Muscle of leg (tissue), 11 donors: ENCODE results near the gene HEYL. TPM values are rescaled to one million over a fixed set of nuclear protein-coding genes. Genes with fewer than 3 reads are reported as not detected.

Experiments
- DNase-seq: peaks from one replicate; pipeline ENCODE4 v3.0.0; 2013
- H3K27ac ChIP-seq: one replicate; pipeline ENCODE4 v1.5.1; 2013; ENCODE audit warnings: mild to moderate bottlenecking, low read length, control low read depth
- H3K27me3 ChIP-seq: one replicate; pipeline ENCODE4 v1.6.1; 2013; ENCODE audit warnings: low read length; ENCODE audit not compliant: control insufficient read depth, insufficient read depth
- H3K36me3 ChIP-seq: one replicate; pipeline ENCODE4 v1.6.1; 2013; ENCODE audit warnings: low read length; ENCODE audit not compliant: control insufficient read depth, insufficient read depth
- H3K4me1 ChIP-seq: one replicate; pipeline ENCODE4 v1.6.1; 2013; ENCODE audit warnings: low read length; ENCODE audit not compliant: control insufficient read depth, insufficient read depth
- H3K4me3 ChIP-seq: one replicate; pipeline ENCODE4 v1.5.1; 2013; ENCODE audit warnings: low read length, control low read depth
- H3K9me3 ChIP-seq: replicated peaks from 2 replicates; pipeline ENCODE4 v1.6.1; 2013; ENCODE audit warnings: low read depth, low read length; ENCODE audit not compliant: control insufficient read depth
- WGBS: methylation state at CpG from one replicate; pipeline ENCODE4 v1.1.5; 2013; ENCODE audit warnings: missing lambda C conversion rate; ENCODE audit not compliant: insufficient coverage; 5-methylcytosine and 5-hydroxymethylcytosine counted together
- polyA plus RNA-seq, 8 donors: library from polyadenylated mRNA; unstranded; fragments of 120-200 nt; gene quantifications; one replicate each; pipeline versions ENCODE4 v1.2.1 to v1.2.3, GENCODE V29; 2013; ENCODE audit warnings: inconsistent platforms in 1 of 8, low replicate concordance in 1 of 8; ENCODE audit not compliant: insufficient read length in 8 of 8, insufficient read depth in 1 of 8
- total RNA-seq: library from RNA; stranded (reverse); fragments of 120-200 nt; gene quantifications from one replicate; pipeline ENCODE4 v1.2.4, GENCODE V29; 2013

The HEYL gene
- total and polyA plus RNA-seq, 9 donors, result 19.5 to 73.0 (median 59.3) TPM

GRCh38 chr1:39646232-39647081 is 7.0 kb upstream of the HEYL start:
- Histone ChIP-seq H3K4me1 (peaks cover 66% of the 10 kb centered on the region), H3K27ac (peak overlapping the region; percentile 96), H3K4me3 (no peak overlapping the region), H3K9me3 (no peaks in the 10 kb centered on the region), H3K27me3 (no peaks in the 10 kb centered on the region), H3K36me3 (no peaks in the 10 kb centered on the region)
- peak; percentile 97 for DNase-seq
- 13% methylated on average over 2 of the region's 12 CpGs for WGBS

- Histone ChIP-seq H3K4me3 (no peak overlapping the region), H3K4me1 (peaks cover 72% of the 10 kb centered on the region), H3K9me3 (no peaks in the 10 kb centered on the region), H3K27me3 (no peaks in the 10 kb centered on the region), H3K27ac (peak overlapping the region; percentile 63), H3K36me3 (no peaks in the 10 kb centered on the region)
- DNase-seq, result no peak
- WGBS, result 75% methylated on average over 2 of the region's 3 CpGs
These were observed 6.1 kb upstream of the HEYL start for GRCh38 chr1:39645411-39646043.

- H3K4me1 ChIP-seq, result peaks cover 74% of the 10 kb centered on the region
These were observed 4.3 kb upstream of the HEYL start for GRCh38 chr1:39643705-39644104.

GRCh38 chr1:39642796-39643195 is 3.4 kb upstream of the HEYL start:
- Histone ChIP-seq H3K27ac (peak overlapping the region; percentile 52), H3K36me3 (no peaks in the 10 kb centered on the region), H3K4me3 (no peak overlapping the region), H3K9me3 (no peaks in the 10 kb centered on the region), H3K27me3 (peaks cover 8% of the 10 kb centered on the region), H3K4me1 (peaks cover 67% of the 10 kb centered on the region)
- peak; percentile 39 for DNase-seq
- 71% methylated on average over 2 of the region's 4 CpGs for WGBS

More at GRCh38 chr1:39643705-39644104, 4.3 kb upstream of the HEYL start:
- H3K4me3 ChIP-seq, result no peak overlapping the region
- WGBS, result 94% methylated on average over 2 of the region's 3 CpGs
- peaks cover 8% of the 10 kb centered on the region for H3K27me3 ChIP-seq
- H3K9me3 ChIP-seq, result no peaks in the 10 kb centered on the region
- H3K36me3 ChIP-seq, result no peaks in the 10 kb centered on the region
- no peak overlapping the region for H3K27ac ChIP-seq
- DNase-seq, result no peak

GRCh38 chr1:39640861-39641260 is 1.4 kb upstream of the HEYL start:
- no peaks in the 10 kb centered on the region for H3K9me3 ChIP-seq
- H3K27me3 ChIP-seq, result peaks cover 8% of the 10 kb centered on the region
- peaks cover 55% of the 10 kb centered on the region for H3K4me1 ChIP-seq
- no peak overlapping the region for H3K4me3 ChIP-seq
- DNase-seq, result no peak
- H3K36me3 ChIP-seq, result no peaks in the 10 kb centered on the region
- WGBS, result 79% methylated on average over 7 of the region's 8 CpGs
- H3K27ac ChIP-seq, result no peak overlapping the region

GRCh38 chr1:39638965-39639304 is 508 bp downstream of the HEYL start:
- H3K4me1 ChIP-seq, result peaks cover 55% of the 10 kb centered on the region
- H3K9me3 ChIP-seq, result no peaks in the 10 kb centered on the region
- H3K27ac ChIP-seq, result no peak overlapping the region
- DNase-seq, result no peak
- WGBS, result 24% methylated on average over 2 of the region's 3 CpGs
- H3K36me3 ChIP-seq, result no peaks in the 10 kb centered on the region
- peaks cover 8% of the 10 kb centered on the region for H3K27me3 ChIP-seq
- peak overlapping the region; percentile 53 for H3K4me3 ChIP-seq

GRCh38 chr1:39637361-39637760 is 2.1 kb downstream of the HEYL start:
- DNase-seq, result no peak
- Histone ChIP-seq H3K4me3 (peak overlapping the region; percentile 53), H3K9me3 (no peaks in the 10 kb centered on the region), H3K27ac (no peak overlapping the region), H3K36me3 (peaks cover 3% of the 10 kb centered on the region), H3K4me1 (peaks cover 55% of the 10 kb centered on the region), H3K27me3 (peaks cover 14% of the 10 kb centered on the region)
- 0% methylated on average over 1 of the region's 4 CpGs for WGBS

GRCh38 chr1:39635871-39636210 is 3.6 kb downstream of the HEYL start:
- H3K4me1 ChIP-seq, result peaks cover 65% of the 10 kb centered on the region
- no peak for DNase-seq
- H3K4me3 ChIP-seq, result peak overlapping the region; percentile 26
- peaks cover 15% of the 10 kb centered on the region for H3K36me3 ChIP-seq
- WGBS, result no CpG with 5 or more reads among the region's 2 CpGs
- H3K9me3 ChIP-seq, result no peaks in the 10 kb centered on the region
- H3K27ac ChIP-seq, result peak overlapping the region; percentile 57
- H3K27me3 ChIP-seq, result peaks cover 14% of the 10 kb centered on the region

GRCh38 chr1:39635205-39635870 is 4.1 kb downstream of the HEYL start:
- peak overlapping the region; percentile 57 for H3K27ac ChIP-seq
- peaks cover 20% of the 10 kb centered on the region for H3K36me3 ChIP-seq
- H3K4me1 ChIP-seq, result peaks cover 66% of the 10 kb centered on the region
- H3K9me3 ChIP-seq, result no peaks in the 10 kb centered on the region
- DNase-seq, result peak; percentile 57
- peak overlapping the region; percentile 20 for H3K4me3 ChIP-seq
- WGBS, result 37% methylated on average over 7 of the region's 12 CpGs
- peaks cover 14% of the 10 kb centered on the region for H3K27me3 ChIP-seq

- H3K4me3 ChIP-seq, result peak overlapping the region; percentile 12
- H3K4me1 ChIP-seq, result peaks cover 64% of the 10 kb centered on the region
- peaks cover 9% of the 10 kb centered on the region for H3K27me3 ChIP-seq
- no peaks in the 10 kb centered on the region for H3K9me3 ChIP-seq
- 67% methylated on average over 3 of the region's 3 CpGs for WGBS
- peaks cover 35% of the 10 kb centered on the region for H3K36me3 ChIP-seq
- H3K27ac ChIP-seq, result peak overlapping the region; percentile 81
- DNase-seq, result no peak
These were observed 6.0 kb downstream of the HEYL start for GRCh38 chr1:39633422-39633821.
